T47D (cell line): ENCODE results near the gene GPN1.

Source experiments
- DNase-seq, 2 experiments: peaks; one replicate each; pipeline versions ENCODE4 v3.0.0 to v3.0.0-alpha.2; 2011 to 2012; ENCODE audit warnings: low read depth in 1 of 2, low spot score in 1 of 2
- JUND ChIP-seq: IDR thresholded peaks from 2 replicates; pipeline ENCODE4 v1.6.1; 2012; ENCODE audit warnings: low read depth
- in situ Hi-C: cut with HindIII; loops from 2 replicates; pipeline ENCODE4 v1.10.0; 2016; ENCODE audit warnings: low sequenced_read_pairs, low pct_unique_long_range_greater_than_20kb

Gene GPN1

GRCh38 chr2:27687232-27687631 is 58.4 kb downstream of the GPN1 start:
- in situ Hi-C loops = no loop called here
- DNase-seq = no peak
- TF ChIP-seq JUND = no peak

GRCh38 chr2:27689424-27689823 is 60.6 kb downstream of the GPN1 start:
- no peak for TF ChIP-seq JUND
- in situ Hi-C loops = no loop called here
- no peak for DNase-seq

GRCh38 chr2:27690052-27690451 is 61.2 kb downstream of the GPN1 start:
- no peak for DNase-seq
- in situ Hi-C loops = no loop called here
- no peak for TF ChIP-seq JUND

GRCh38 chr2:27697660-27698059 is 68.8 kb downstream of the GPN1 start:
- in situ Hi-C loops = no loop called here
- no peak for DNase-seq
- no peak for TF ChIP-seq JUND
